ENCODE results near the gene S100A8.

DNA sequence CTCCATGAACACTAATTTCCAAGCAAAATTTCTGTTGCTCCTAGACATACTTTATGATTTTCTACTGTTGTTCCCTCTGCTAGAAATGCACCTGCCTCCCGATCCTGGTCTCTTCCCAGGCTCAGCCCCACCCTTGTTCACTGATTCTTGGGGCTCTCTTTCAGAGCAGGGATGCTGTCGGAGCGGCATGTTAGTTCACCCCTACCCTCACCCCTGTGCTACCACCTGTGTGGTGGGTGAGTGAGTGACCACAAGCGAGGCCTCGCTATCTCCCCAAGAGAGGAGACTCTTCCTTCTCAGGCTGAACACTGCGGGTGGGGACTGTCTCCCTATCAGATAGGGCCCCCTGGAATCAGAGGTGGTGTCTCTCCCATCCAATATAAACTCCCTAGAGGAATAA, 4.9 kb upstream of the S100A8 start:
- TF ChIP-seq, protein P1, sequence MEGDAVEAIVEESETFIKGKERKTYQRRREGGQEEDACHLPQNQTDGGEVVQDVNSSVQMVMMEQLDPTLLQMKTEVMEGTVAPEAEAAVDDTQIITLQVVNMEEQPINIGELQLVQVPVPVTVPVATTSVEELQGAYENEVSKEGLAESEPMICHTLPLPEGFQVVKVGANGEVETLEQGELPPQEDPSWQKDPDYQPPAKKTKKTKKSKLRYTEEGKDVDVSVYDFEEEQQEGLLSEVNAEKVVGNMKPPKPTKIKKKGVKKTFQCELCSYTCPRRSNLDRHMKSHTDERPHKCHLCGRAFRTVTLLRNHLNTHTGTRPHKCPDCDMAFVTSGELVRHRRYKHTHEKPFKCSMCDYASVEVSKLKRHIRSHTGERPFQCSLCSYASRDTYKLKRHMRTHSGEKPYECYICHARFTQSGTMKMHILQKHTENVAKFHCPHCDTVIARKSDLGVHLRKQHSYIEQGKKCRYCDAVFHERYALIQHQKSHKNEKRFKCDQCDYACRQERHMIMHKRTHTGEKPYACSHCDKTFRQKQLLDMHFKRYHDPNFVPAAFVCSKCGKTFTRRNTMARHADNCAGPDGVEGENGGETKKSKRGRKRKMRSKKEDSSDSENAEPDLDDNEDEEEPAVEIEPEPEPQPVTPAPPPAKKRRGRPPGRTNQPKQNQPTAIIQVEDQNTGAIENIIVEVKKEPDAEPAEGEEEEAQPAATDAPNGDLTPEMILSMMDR (IDR thresholded peaks at IDR 0.05) = no peak
- TF ChIP-seq POLR2A (IDR thresholded peaks at IDR 0.05) = no peak

Measured in body of pancreas (tissue), 4 donors.